ENCODE results near the gene AKT1.

DNA sequence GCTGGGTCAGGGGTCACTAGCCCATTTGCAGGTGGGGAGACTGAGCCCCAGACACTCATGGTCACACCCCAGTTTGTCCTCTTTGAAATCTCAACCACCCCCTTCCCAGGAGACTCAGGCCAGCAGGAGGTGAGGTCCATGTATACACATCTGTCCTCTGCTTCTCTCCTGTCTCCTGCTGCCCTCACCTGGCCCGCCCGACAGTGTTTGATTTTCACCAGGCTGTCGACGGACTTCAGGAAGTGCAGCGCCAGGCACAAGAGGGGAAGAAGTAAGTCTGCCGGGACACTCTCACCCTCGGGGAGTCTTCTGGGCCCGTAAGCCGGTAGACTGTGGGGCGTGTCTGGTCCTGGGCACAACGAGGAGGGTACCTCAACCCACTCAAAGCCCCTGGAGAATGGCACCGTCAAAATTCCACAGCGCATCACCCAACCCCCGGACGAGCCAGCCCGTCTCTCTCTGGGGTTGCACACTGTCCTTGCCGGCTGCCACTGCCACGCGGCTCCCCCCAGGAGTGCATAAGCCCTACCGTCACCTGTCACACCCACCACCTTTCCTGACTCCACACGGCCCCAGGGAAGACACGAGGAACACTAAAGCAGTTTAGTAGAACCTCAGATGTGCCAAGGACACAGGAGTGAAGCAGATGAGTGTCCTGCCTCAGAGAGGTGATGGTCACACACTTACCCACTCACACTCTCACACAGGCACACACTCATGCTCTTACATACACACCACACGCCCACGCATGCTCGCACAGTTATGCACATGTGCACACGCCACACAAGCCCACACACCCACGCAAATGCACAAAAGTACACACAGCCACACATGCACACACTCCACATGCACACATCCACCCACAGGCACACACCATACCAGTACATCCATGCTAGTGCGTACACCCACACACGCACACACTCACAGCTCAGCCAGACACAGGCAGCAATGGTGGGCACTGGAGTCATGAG is 55.7 kb downstream of the AKT1 start:
- TF ChIP-seq, protein P1, sequence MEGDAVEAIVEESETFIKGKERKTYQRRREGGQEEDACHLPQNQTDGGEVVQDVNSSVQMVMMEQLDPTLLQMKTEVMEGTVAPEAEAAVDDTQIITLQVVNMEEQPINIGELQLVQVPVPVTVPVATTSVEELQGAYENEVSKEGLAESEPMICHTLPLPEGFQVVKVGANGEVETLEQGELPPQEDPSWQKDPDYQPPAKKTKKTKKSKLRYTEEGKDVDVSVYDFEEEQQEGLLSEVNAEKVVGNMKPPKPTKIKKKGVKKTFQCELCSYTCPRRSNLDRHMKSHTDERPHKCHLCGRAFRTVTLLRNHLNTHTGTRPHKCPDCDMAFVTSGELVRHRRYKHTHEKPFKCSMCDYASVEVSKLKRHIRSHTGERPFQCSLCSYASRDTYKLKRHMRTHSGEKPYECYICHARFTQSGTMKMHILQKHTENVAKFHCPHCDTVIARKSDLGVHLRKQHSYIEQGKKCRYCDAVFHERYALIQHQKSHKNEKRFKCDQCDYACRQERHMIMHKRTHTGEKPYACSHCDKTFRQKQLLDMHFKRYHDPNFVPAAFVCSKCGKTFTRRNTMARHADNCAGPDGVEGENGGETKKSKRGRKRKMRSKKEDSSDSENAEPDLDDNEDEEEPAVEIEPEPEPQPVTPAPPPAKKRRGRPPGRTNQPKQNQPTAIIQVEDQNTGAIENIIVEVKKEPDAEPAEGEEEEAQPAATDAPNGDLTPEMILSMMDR (IDR thresholded peaks at IDR 0.05; ENCODE audit: insufficient read depth, low read depth, low read length), result no peak
- TF ChIP-seq EZH2 (IDR thresholded peaks at IDR 0.05; ENCODE audit: insufficient read depth, low read length), result no peak
